Inflammatory macrophage (primary cell): Measurements from ENCODE around the gene CEND1.

Source experiments
- DNase-seq, 2 donors: peaks; one replicate each; pipeline ENCODE4 v3.0.0-alpha.2; 2020 to 2022

CEND1 gene

GRCh38 chr11:777288-778255 is 12.3 kb downstream of the CEND1 start, which contains the start of gene GATD1:
GATD1 (minus strand) TSS chr11:777487; CDS start chr11:777462, 25 bp downstream.
- peak; percentile 90 to 93 for DNase-seq

GRCh38 chr11:776561-777287 is 13.2 kb downstream of the CEND1 start:
- DNase-seq, result peak; percentile 13 to 50

GRCh38 chr11:776263-776560 is 13.7 kb downstream of the CEND1 start:
- DNase-seq, result no peak

DNA sequence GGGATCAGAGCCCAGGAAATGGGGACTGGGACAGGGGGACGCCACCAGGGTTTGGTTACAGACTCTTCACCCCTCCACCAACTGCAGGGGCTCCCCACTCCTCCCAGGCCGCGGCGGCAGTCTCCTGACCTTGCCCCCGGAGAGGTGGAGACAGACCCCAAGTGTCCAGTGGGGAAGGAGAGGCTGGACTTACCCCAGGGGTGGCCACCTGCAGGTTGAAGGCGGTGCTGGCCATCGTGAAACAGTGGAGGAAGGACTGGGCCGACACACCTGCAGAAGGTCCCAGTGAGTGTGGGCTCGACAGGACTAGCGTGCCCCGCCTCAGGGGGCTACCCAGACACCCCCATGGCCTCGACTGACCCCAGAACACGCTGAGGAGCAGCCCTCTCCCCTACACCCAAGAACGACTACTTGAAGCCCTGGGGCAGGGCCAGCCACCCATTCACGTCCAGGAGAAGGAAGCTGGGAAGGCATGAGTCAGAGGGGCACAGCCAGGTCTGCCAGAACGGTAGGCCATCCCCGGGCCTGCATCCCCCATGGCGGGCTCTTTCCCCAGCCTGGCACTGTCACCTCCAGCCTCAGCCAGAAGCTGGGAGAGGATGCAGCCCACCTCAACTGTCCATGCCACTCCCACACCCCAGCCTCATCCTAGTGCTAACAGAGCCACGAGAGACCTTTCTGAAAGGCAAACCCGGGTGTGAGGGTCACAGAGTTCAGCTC is 14.9 kb downstream of the CEND1 start:
- no peak for DNase-seq

DNA sequence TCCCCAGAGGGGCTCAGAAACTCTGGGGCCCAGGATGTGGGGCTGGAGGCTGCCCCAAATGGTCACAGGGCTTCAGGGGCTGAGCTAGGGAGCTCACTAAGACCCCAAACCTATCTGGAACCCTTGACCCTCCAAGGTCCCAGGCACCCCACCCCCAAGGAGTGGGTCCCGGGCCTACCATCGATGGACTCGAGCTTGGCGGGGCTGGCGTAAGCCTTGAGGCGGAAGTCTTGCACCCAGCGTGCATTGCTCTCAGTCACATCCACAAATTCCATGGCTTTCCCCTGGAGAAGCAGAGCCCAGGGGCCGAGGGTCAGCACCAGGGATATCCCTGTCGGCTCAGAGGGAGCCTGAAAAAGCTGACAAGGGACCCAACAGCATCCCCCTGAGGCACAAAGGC is 16.1 kb downstream of the CEND1 start:
- no peak for DNase-seq

- no peak for DNase-seq
Observed at GRCh38 chr11:773425-773824, 16.5 kb downstream of the CEND1 start.

- no peak for DNase-seq
Observed at GRCh38 chr11:772429-773390, 17.2 kb downstream of the CEND1 start.

DNA sequence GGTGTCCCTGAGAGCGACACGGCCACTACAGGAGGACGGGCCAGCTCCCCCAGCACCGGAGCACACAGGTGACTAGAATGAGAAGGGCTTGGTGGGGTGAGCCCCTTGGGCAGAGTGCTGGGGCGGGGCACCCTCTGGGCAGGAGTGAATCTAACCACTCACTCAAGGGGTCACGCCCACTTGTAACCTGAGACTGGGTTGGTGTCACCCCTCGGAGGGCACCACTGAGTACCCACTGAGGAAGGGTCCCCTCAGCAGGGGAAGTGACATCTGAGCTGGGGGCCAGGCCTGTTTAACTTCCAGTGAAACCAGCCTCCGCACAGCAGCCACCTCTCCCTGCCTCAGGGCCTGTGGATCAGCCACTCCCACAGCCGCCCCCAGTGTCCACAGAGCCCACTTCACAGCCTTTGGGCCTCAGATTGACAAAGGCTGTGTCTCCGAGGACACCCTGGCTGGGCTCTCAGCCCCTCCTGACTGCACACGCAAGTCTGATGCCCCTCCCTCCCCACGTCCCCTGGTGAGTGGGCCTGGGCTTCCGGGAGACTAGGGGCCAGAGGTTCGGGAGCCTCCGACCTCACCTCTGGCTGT is 18.2 kb downstream of the CEND1 start:
- no peak for DNase-seq

GRCh38 chr11:770642-771616 is 19.0 kb downstream of the CEND1 start:
- no peak for DNase-seq

- no peak for DNase-seq
Observed at GRCh38 chr11:769887-770641, 19.8 kb downstream of the CEND1 start.

GRCh38 chr11:767238-767637 is 22.7 kb downstream of the CEND1 start:
- no peak for DNase-seq

- no peak for DNase-seq
Observed at GRCh38 chr11:766936-767210, 23.0 kb downstream of the CEND1 start.

- DNase-seq, result peak; percentile 50 to 69
Observed at GRCh38 chr11:766106-766935, 23.6 kb downstream of the CEND1 start.

- DNase-seq, result no peak
Observed at GRCh38 chr11:765802-766091, 24.1 kb downstream of the CEND1 start.

DNA sequence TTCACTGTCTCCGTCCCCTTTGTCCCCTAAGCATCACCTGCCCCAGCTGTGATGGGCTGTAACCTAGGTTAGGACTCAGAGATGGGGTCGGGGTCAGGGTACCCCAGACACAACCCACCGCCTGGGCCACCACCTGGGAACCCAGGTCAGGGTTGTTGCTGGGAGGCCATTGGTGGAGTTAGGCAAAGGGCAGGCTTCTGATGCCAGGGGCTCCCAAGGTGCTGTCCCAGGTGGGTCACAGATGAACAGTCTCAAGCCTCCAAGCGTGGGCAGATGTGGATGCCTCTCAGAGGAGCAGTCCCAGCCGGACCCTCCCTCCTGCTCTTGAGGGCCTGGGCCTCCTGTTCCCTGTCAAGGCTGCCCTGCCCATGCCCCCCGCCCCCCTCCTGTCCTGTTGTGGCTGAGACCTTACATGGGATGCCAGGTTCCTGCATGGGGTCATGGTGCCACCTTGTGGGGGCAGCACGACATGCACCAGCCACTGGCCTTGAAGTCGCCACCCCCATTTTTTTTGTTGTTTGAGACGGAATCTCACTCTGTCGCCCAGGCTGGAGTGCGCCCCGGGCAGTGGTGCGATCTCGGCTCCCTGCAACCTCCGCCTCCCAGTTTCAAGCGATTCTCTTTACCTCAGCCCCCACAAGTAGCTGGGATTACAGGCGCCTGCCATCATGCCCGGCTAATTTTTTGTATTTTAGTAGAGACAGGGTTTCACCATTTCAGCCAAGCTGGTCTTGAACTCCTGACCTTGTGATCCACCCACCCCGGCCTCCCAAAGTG is 24.7 kb downstream of the CEND1 start:
- DNase-seq, result peak; percentile 35 to 56

DNA sequence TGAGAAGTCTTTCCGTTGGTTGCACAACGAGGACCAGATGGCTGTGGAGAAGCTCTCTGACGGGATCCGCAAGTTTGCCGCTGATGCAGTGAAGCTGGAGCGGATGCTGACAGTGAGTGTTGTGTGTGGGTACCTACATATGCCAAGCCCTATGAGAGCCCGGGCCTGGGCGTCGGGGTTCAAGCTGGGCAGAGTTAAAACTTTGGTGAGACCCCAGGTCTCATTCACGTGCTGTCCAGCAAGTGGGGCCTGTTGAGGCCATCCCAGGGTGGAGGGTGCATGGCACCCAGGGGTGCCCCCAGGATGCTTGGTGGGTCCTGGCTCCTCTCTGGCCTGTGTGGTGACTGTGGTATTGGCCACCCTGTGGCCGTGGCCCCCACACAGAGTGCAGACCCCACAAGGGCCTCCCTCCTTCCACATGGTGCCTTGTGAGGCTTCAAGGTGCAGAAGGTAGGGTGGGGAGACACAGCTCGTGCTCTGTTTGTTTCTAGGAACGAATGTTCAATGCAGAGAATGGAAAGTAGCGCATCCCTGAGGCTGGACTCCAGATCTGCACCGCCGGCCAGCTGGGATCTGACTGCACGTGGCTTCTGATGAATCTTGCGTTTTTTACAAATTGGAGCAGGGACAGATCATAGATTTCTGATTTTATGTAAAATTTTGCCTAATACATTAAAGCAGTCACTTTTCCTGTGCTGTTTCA is 25.4 kb downstream of the CEND1 start:
- DNase-seq, result no peak

DNA sequence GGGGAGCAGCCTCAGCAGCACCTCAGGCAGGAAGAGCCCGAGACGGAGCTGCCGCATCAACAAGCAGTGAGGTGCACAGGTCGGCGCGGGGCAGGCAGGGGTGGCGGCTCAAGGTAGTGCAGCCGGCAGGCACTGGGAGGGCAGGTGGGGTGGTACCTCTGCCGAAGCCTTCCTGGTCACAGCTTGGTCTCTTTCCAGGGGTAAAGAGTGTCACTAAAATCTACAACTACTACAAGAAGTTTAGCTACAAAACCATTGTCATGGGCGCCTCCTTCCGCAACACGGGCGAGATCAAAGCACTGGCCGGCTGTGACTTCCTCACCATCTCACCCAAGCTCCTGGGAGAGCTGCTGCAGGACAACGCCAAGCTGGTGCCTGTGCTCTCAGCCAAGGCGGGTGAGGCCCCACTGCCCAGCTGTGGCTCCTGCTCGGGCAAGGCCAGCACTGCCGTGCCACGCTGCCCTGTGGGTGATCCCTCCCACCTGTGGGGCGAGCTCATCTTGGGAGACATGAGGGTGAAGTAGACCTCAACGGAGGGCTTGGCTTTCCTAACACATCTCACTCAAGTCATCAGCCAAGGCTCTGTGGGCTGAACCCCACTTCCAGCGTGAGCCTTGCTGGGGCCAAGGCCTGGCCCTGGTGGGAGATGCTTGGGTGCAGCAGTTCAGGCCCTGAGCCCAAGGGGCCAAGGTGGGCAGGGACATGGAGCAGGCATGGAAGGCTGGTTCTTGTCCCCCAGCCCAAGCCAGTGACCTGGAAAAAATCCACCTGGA is 26.2 kb downstream of the CEND1 start:
- no peak for DNase-seq
